ENCODE measurements around the gene RNF175. TPM values are rescaled to one million over a fixed set of nuclear protein-coding genes. Genes with fewer than 3 reads are reported as not detected.

The RNF175 gene
- polyA plus RNA-seq, 1 donor from 2014 or later = 30.1 TPM

GRCh38 chr4:153799694-153800074 is 39.9 kb upstream of the RNF175 start:
- no peak overlapping the region for H3K4me3 ChIP-seq (ENCODE audit: low read length)
- TF ChIP-seq REST (IDR thresholded peaks at IDR 0.05; ENCODE audit: borderline replicate concordance) = no peak
- TF ChIP-seq MXI1 (conservative IDR thresholded peaks at IDR 0.05; ENCODE audit: poor library complexity, severe bottlenecking) = no peak
- no peak for TF ChIP-seq TAF1 (IDR thresholded peaks at IDR 0.05; ENCODE audit: low read depth)
- TF ChIP-seq EZH2 (IDR thresholded peaks at IDR 0.05; ENCODE audit: borderline replicate concordance, insufficient read depth, low read length, poor library complexity, severe bottlenecking) = no peak
- no peak for TF ChIP-seq CTCF (IDR thresholded peaks at IDR 0.05; ENCODE audit: poor library complexity, severe bottlenecking)
- TF ChIP-seq POLR2AphosphoS5 (IDR thresholded peaks at IDR 0.05) = no peak
- no peak for TF ChIP-seq RAD21 (conservative IDR thresholded peaks at IDR 0.05)
- no peak for TF ChIP-seq EP300 (conservative IDR thresholded peaks at IDR 0.05; ENCODE audit: poor library complexity, severe bottlenecking)
- no peak for TF ChIP-seq SMC3 (conservative IDR thresholded peaks at IDR 0.05; ENCODE audit: poor library complexity)
- no peak overlapping the region for H2AFZ ChIP-seq (ENCODE audit: low read depth, low read length)
- H3K9me2 ChIP-seq (ENCODE audit: insufficient read depth, low read length) = no peaks in the 10 kb centered on the region
- H3F3A ChIP-seq (ENCODE audit: insufficient read depth, low read length, poor library complexity, severe bottlenecking) = no peaks in the 10 kb centered on the region
- no peaks in the 10 kb centered on the region for H3K27me3 ChIP-seq (ENCODE audit: insufficient read depth, low read depth, low read length)
- H3K9ac ChIP-seq (ENCODE audit: low read length) = no peak overlapping the region
- H3K27ac ChIP-seq (ENCODE audit: low read length) = no peak overlapping the region
- no peaks in the 10 kb centered on the region for H3K36me3 ChIP-seq (ENCODE audit: insufficient read depth, low read length)
- H3K9me3 ChIP-seq (ENCODE audit: low read length) = no peaks in the 10 kb centered on the region
- no peak overlapping the region for H3K4me2 ChIP-seq (ENCODE audit: low read length)
- no peaks in the 10 kb centered on the region for H4K20me1 ChIP-seq (ENCODE audit: insufficient read depth)
- H3K79me2 ChIP-seq (replicated peaks; ENCODE audit: insufficient read depth, low read length) = no peaks in the 10 kb centered on the region

DNA sequence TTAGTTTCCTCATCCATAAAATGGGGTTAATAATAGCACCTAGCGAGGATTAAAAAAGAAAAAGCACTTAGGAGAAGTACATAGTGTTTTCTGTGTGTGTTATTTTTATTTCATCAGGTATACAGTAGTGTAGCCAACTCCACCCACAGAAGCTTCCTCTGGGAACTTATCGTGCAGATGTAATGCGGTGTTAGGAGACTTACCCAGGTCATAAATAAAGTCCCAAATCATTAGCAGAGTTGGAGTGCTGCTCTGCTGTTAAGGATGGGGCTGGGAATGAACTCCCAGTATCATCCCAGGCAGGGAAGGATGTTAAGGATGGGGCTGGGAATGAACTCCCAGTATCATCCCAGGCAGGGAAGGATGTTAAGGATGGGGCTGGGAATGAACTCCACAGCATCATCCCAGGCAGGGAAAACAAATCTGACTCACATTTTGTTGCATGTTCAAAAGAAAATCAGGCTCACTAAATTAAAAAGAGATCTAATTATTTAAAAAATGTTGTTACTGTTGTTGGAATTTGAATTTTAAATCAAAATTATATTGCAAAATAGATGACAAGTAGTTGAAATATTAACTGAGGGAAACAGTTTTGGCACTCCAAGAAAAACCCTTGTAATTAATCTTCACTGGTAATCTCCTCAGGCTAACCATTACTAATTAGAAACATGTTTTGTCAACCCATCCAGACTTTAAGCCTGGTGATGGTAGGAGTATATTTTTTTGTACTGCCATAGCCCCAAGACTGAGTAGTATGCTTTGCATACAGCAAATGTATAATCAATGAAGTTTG is 39.3 kb upstream of the RNF175 start:
- H3K4me2 ChIP-seq (ENCODE audit: low read length) = no peak overlapping the region
- no peak overlapping the region for H3K27ac ChIP-seq (ENCODE audit: low read length)
- H3K79me2 ChIP-seq (replicated peaks; ENCODE audit: insufficient read depth, low read length) = no peaks in the 10 kb centered on the region
- no peaks in the 10 kb centered on the region for H3K9me2 ChIP-seq (ENCODE audit: insufficient read depth, low read length)
- no peaks in the 10 kb centered on the region for H3F3A ChIP-seq (ENCODE audit: insufficient read depth, low read length, poor library complexity, severe bottlenecking)
- H4K20me1 ChIP-seq (ENCODE audit: insufficient read depth) = no peaks in the 10 kb centered on the region
- no peak overlapping the region for H2AFZ ChIP-seq (ENCODE audit: low read depth, low read length)
- no peaks in the 10 kb centered on the region for H3K36me3 ChIP-seq (ENCODE audit: insufficient read depth, low read length)
- no peak overlapping the region for H3K9ac ChIP-seq (ENCODE audit: low read length)
- H3K9me3 ChIP-seq (ENCODE audit: low read length) = no peaks in the 10 kb centered on the region
- no peak overlapping the region for H3K4me3 ChIP-seq (ENCODE audit: low read length)
- TF ChIP-seq CTCF (IDR thresholded peaks at IDR 0.05; ENCODE audit: poor library complexity, severe bottlenecking) (no peak), RAD21 (conservative IDR thresholded peaks at IDR 0.05) (no peak), POLR2AphosphoS5 (IDR thresholded peaks at IDR 0.05) (no peak), TAF1 (IDR thresholded peaks at IDR 0.05; ENCODE audit: low read depth) (no peak), EZH2 (IDR thresholded peaks at IDR 0.05; ENCODE audit: borderline replicate concordance, insufficient read depth, low read length, poor library complexity, severe bottlenecking) (no peak), MXI1 (conservative IDR thresholded peaks at IDR 0.05; ENCODE audit: poor library complexity, severe bottlenecking) (no peak), REST (IDR thresholded peaks at IDR 0.05; ENCODE audit: borderline replicate concordance) (no peak), SMC3 (conservative IDR thresholded peaks at IDR 0.05; ENCODE audit: poor library complexity) (no peak), EP300 (conservative IDR thresholded peaks at IDR 0.05; ENCODE audit: poor library complexity, severe bottlenecking) (no peak)
- H3K27me3 ChIP-seq (ENCODE audit: insufficient read depth, low read depth, low read length) = no peaks in the 10 kb centered on the region

All from neural cell (in vitro differentiated cells).